Urothelium cell line (cell line): Measurements from ENCODE around the gene VBP1.
A peak's percentile ranks its signal among the peaks of the same experiment; 100 is the strongest.
"Not testable (repeated sequence)": the region's sequence is repeated elsewhere in the genome, so short reads cannot be mapped to it uniquely, and the experiment has no call there.

Experiments used
- DNase-seq: peaks from one replicate; pipeline ENCODE4 v3.0.0; 2011; ENCODE audit warnings: low spot score, mixed read lengths
- FAIRE-seq: peaks from 2 replicates; lab custom pipeline; 2011; peaks lifted over from hg19 to GRCh38; lab: Jason Lieb, UNC

VBP1 gene

GRCh38 chrX:155262970-155263754 is 46.9 kb downstream of the VBP1 start:
- DNase-seq: no peak

GRCh38 chrX:155263854-155264628 is 47.8 kb downstream of the VBP1 start, which contains the start of gene RAB39B:
RAB39B (minus strand) TSS chrX:155264491; CDS start chrX:155264288, 203 bp downstream.
- FAIRE-seq: no peak
- DNase-seq: peak; percentile 73

More at GRCh38 chrX:155262970-155263754, 46.9 kb downstream of the VBP1 start:
- FAIRE-seq: no peak

- FAIRE-seq (no peak), DNase-seq (no peak)
Measured at GRCh38 chrX:155266439-155266838, 50.2 kb downstream of the VBP1 start.

DNA sequence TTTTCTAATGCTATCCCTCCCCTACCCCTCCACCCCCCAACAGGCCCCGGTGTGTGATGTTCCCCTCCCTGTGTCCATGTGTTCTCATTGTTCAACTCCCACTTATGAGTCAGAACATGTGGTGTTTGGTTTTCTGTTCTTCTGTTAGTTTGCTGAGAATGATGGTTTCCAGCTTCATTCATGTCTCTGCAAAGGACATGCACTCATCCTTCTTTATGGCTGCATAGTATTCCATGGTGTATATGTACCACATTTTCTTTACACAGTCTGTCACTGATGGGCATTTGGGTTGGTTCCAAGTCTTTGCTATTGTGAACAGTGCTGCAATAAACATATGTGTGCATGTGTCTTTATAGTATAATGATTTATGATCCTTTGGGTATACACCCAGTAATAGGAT is 51.7 kb downstream of the VBP1 start:
- not testable (repeated sequence) for FAIRE-seq, DNase-seq

- DNase-seq (no peak), FAIRE-seq (no peak)
Measured at GRCh38 chrX:155270969-155271368, 54.7 kb downstream of the VBP1 start.

GRCh38 chrX:155279873-155280272 is 63.6 kb downstream of the VBP1 start:
- DNase-seq: no peak
- FAIRE-seq: no peak
